ENCODE results near the gene SLX4.

SLX4 gene

GRCh38 chr16:3561626-3562025 is 49.8 kb downstream of the SLX4 start:
- DNase-seq (ENCODE audit: low read depth in 2 of 3, low spot score in 1 of 3): no peak

- no peak for DNase-seq (ENCODE audit: low read depth in 2 of 3, low spot score in 1 of 3)
Measured at GRCh38 chr16:3554351-3554928, 57.0 kb downstream of the SLX4 start.

- no peak for DNase-seq (ENCODE audit: low read depth in 2 of 3, low spot score in 1 of 3)
Measured at GRCh38 chr16:3553138-3553923, 58.1 kb downstream of the SLX4 start.

GRCh38 chr16:3550851-3551847 is 60.3 kb downstream of the SLX4 start:
- DNase-seq (ENCODE audit: low read depth in 2 of 3, low spot score in 1 of 3): no peak

- no peak for DNase-seq (ENCODE audit: low read depth in 2 of 3, low spot score in 1 of 3)
Measured at GRCh38 chr16:3549906-3550305, 61.5 kb downstream of the SLX4 start.

DNA sequence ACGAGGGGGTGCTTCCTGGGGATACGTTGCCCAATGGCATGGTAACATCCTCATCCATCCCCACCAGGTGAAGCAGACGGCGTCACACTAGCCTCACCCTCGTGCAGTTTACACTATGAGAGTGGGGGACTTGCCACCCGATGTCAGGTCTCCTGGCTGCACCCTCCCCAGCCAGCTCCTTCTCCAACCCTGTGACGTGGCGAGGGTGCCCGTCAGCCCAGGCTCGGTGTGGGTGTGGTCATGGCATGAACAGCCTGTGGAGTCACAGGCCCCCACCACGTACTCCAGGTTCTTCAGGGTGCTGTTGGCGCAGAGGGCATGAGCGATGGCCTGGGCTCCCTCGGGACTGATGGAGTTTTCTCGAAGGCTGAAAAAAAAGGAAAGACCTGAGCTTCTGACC is 62.5 kb downstream of the SLX4 start:
- no peak for DNase-seq (ENCODE audit: low read depth in 2 of 3, low spot score in 1 of 3)

GRCh38 chr16:3548445-3548844 is 63.0 kb downstream of the SLX4 start:
- no peak for DNase-seq (ENCODE audit: low read depth in 2 of 3, low spot score in 1 of 3)

GRCh38 chr16:3546986-3547682 is 64.3 kb downstream of the SLX4 start:
- DNase-seq (ENCODE audit: low read depth in 2 of 3, low spot score in 1 of 3): no peak

DNA sequence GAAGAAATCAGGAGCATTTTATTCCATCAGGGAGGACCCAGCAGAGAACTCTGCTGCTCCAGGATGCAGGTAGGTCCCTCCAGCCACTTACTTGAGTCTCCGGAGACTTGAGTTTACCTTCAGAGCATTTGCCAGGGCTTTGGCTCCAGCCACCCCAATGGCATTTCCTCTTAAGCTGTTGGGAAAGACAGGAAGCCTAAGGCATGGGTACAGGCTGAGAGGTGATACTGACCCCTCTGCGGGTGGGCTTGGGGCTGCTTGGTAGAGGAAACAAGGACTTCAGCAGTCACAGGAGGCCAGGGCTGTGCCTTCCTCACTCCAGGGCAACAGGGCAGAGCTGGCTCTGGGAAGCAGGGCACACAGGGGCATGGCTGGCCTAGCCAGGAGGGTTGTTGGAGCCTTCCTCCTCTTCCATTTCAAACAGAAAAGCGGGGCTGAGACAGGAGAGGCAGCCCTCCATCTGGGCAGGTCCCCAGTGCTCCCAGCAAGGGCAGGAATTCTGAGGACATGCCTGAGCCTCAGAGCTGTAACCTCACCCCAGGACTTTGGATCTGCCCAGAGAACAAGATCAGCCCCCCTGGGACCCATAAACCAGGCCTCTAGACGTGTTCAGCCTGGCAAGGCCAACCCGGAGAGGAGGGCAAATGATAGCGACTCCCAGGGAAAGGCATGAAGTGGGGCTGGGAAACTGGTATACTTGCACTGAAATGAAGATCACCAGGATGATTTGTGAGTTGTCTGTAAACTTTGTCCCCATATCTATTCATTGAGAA is 68.6 kb downstream of the SLX4 start:
- no peak for DNase-seq (ENCODE audit: low read depth in 2 of 3, low spot score in 1 of 3)

DNA sequence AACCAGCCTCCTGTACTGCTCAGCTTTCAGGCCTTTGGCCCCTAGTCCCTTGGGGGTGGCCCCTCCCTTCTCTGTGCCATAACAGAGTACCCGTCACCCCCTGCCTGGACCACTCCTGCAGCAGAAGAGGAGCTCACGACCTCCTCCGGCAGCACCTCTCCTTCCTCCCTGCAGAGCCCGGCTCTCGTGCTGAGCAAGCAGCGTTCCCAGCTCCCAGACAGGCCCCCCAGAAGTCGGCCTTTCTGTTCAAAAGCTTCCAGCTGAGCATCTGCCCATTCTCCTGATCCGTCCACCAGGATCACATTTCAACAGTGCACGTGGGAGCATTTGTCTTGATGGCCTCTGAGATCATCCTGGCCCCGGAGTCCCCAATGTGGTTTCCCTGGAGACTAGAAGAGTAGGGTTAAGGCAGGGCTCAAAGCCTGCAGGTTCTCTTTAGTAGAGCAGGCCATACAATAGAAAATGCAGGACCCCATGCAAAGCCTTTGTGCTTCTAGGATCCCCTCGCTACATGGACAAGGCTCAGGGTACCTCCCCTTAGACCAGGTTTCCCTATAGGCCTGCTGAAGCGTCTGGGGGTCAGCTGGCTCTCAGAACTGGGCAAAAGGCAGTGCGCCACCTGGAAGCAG is 69.8 kb downstream of the SLX4 start:
- DNase-seq (ENCODE audit: low read depth in 2 of 3, low spot score in 1 of 3): no peak

DNA sequence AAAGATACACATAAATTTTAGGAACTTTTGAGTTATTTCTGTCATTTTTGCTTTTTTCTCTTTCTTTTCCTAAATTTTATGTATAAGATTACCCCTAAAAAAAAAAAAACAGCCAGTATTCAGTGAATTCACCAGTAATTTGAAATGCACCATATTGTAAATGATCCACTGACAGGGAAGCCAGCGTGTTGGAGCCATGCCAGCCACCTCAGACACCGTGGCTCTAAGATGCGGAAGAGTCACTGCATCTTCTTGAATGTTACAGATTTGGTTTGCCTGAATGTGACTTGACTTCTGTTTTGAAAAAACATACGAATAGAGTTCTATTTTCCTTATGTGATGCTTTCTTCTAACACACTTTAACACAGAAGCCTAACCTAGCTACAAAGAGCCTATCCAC is 73.2 kb downstream of the SLX4 start:
- DNase-seq (ENCODE audit: low read depth in 2 of 3, low spot score in 1 of 3): no peak

DNA sequence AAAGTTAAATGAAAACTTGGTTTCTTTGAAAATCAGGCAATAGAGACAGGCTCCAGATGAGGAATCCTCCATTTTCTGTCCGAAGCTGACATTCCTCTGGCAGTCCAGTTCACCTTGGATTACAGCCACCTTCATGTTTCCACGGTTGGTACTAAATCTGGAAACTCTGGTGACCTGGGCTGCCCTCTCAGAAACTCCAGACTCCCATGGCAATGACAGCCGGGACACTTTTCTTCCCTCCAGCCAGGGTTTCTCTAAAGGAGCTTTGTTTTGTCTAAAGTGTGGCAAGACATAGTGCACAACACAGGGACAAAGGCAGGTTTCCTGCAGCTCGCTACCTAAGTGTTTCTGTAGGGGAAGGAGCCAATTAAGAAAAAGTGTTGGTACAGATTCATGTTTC is 74.6 kb downstream of the SLX4 start:
- DNase-seq (ENCODE audit: low read depth in 2 of 3, low spot score in 1 of 3): no peak

- no peak for DNase-seq (ENCODE audit: low read depth in 2 of 3, low spot score in 1 of 3)
Measured at GRCh38 chr16:3536271-3536731, 75.1 kb downstream of the SLX4 start.

DNA sequence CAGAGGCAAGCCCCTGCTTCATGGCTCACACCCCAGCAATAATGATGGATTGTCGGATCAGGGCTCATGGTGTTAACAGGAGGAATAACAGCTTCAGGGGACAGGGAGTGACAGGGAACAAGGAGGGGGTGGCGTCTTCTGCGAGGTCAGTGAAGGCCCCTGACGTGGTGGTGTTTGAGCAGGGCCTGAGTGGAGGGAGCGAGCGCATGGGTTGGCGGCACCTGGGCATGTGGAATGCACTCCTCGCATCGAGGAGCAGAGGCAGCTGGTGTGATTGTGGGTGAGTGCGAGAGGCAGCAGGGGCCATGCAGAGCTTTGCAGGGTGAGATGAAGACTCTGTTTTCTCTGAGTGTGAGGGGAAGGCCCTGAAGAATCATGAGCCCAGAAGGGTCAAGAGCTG is 77.3 kb downstream of the SLX4 start:
- no peak for DNase-seq (ENCODE audit: low read depth in 2 of 3, low spot score in 1 of 3)

DNA sequence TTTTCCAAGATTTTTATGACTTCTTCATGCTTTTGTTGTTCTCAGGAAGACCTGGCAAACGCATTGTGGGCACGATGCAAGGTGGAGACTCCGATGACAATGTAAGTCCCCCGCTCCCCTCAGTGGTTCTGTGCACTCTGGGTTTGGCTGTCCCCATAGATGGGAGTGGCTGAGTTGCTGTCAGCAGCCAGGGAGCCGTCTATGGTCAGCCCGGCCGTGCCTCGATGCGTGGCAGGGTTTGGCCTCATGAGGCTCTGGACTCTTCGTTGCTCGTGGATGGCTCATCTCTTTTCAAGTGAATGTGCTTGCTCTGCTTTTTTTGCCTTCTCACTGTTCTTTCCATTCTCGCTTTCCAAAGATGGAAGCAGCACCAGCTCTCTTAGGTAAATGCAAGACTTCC is 78.7 kb downstream of the SLX4 start:
- DNase-seq (ENCODE audit: low read depth in 2 of 3, low spot score in 1 of 3): no peak
